ENCODE measurements around the gene CASK. TPM values are rescaled to one million over a fixed set of nuclear protein-coding genes. Genes with fewer than 3 reads are reported as not detected.
"Not testable (repeated sequence)": the region's sequence is repeated elsewhere in the genome, so short reads cannot be mapped to it uniquely, and the experiment has no call there.

The CASK gene
- total RNA-seq, 1 experiment from 2014 or later = 10.9 TPM

- in situ Hi-C loops (cut with HindIII; ENCODE audit: low pct_unique_long_range_greater_than_20kb, low sequenced_read_pairs) = no loop called here
- no peak for DNase-seq (ENCODE audit: low read depth, low spot score)
These were observed 394.1 kb downstream of the CASK start for GRCh38 chrX:41529221-41529620.

- DNase-seq (ENCODE audit: low read depth, low spot score) = no peak
- in situ Hi-C loops (cut with HindIII; ENCODE audit: low pct_unique_long_range_greater_than_20kb, low sequenced_read_pairs) = no loop called here
These were observed 394.6 kb downstream of the CASK start for GRCh38 chrX:41528784-41529183.

DNA sequence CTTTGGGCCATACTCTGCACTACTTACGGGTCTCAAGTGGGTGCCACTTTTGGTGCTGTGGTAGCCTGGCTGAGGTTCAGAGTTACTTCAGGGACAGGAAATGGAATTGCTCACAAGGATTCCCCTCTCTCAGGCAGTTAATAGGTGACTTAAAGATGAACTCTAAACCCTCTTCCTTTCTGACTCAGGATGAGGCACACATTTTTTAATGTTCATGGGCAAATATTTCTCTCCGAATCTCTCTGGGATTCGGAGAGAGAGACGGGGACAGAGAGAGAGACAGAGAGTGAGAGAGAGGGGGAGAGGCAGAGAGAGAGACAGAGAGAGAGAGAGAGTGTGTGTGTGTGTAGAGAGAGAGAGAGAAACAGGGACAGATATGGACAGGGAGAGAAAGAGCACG, 396.4 kb downstream of the CASK start:
- DNase-seq (ENCODE audit: low read depth, low spot score) = no peak
- in situ Hi-C loops (cut with HindIII; ENCODE audit: low pct_unique_long_range_greater_than_20kb, low sequenced_read_pairs) = no loop called here

- in situ Hi-C loops (cut with HindIII; ENCODE audit: low pct_unique_long_range_greater_than_20kb, low sequenced_read_pairs) = no loop called here
- no peak for DNase-seq (ENCODE audit: low read depth, low spot score)
These were observed 397.1 kb downstream of the CASK start for GRCh38 chrX:41526271-41526670.

GRCh38 chrX:41522671-41523070, 400.7 kb downstream of the CASK start:
- peak; percentile 88 for DNase-seq (ENCODE audit: low read depth, low spot score)
- in situ Hi-C loops (cut with HindIII; ENCODE audit: low pct_unique_long_range_greater_than_20kb, low sequenced_read_pairs) = no loop called here

- no peak for DNase-seq (ENCODE audit: low read depth, low spot score)
These were observed 401.3 kb downstream of the CASK start for GRCh38 chrX:41522081-41522480.

GRCh38 chrX:41519468-41519867, 403.9 kb downstream of the CASK start:
- no peak for DNase-seq (ENCODE audit: low read depth, low spot score)
- in situ Hi-C loops (cut with HindIII; ENCODE audit: low pct_unique_long_range_greater_than_20kb, low sequenced_read_pairs) = no loop called here

More at GRCh38 chrX:41522081-41522480, 401.3 kb downstream of the CASK start:
- in situ Hi-C loops (cut with HindIII; ENCODE audit: low pct_unique_long_range_greater_than_20kb, low sequenced_read_pairs) = no loop called here

GRCh38 chrX:41518841-41519220, 404.5 kb downstream of the CASK start:
- DNase-seq (ENCODE audit: low read depth, low spot score) = no peak
- in situ Hi-C loops (cut with HindIII; ENCODE audit: low pct_unique_long_range_greater_than_20kb, low sequenced_read_pairs) = no loop called here

GRCh38 chrX:41518127-41518840, 405.1 kb downstream of the CASK start:
- DNase-seq (ENCODE audit: low read depth, low spot score) = no peak
- in situ Hi-C loops (cut with HindIII; ENCODE audit: low pct_unique_long_range_greater_than_20kb, low sequenced_read_pairs) = no loop called here

GRCh38 chrX:41516999-41517765, 406.2 kb downstream of the CASK start:
- DNase-seq (ENCODE audit: low read depth, low spot score) = no peak
- in situ Hi-C loops (cut with HindIII; ENCODE audit: low pct_unique_long_range_greater_than_20kb, low sequenced_read_pairs) = no loop called here

- in situ Hi-C loops (cut with HindIII; ENCODE audit: low pct_unique_long_range_greater_than_20kb, low sequenced_read_pairs) = no loop called here
- no peak for DNase-seq (ENCODE audit: low read depth, low spot score)
These were observed 406.9 kb downstream of the CASK start for GRCh38 chrX:41516456-41516855.

GRCh38 chrX:41515376-41515775, 408.0 kb downstream of the CASK start:
- DNase-seq (ENCODE audit: low read depth, low spot score) = no peak
- in situ Hi-C loops (cut with HindIII; ENCODE audit: low pct_unique_long_range_greater_than_20kb, low sequenced_read_pairs) = no loop called here

GRCh38 chrX:41514179-41514578, 409.2 kb downstream of the CASK start:
- in situ Hi-C loops (cut with HindIII; ENCODE audit: low pct_unique_long_range_greater_than_20kb, low sequenced_read_pairs) = no loop called here

DNA sequence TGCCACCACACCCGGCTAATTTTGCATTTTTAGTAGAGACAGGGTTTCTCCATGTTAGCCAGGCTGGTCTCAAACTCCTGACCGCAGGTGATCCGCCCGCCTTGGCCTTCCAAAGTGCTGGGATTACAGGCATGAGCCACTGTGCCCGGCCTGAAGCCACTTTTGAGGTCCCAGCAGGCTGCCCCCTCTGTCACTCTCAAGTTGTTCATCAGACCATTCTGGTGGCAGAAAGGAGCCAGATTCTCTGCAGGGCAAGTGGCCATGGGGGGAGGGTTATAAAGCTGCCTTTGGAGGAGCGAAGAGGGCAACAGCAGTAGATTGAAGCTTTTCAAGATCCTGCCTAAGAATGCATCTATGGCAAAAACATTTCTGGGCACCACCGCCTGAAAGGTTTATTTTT, 410.5 kb downstream of the CASK start:
- DNase-seq (ENCODE audit: low read depth, low spot score); in situ Hi-C loops (cut with HindIII; ENCODE audit: low pct_unique_long_range_greater_than_20kb, low sequenced_read_pairs): not testable (repeated sequence)

More at GRCh38 chrX:41514179-41514578, 409.2 kb downstream of the CASK start:
- DNase-seq (ENCODE audit: low read depth, low spot score) = no peak

DNA sequence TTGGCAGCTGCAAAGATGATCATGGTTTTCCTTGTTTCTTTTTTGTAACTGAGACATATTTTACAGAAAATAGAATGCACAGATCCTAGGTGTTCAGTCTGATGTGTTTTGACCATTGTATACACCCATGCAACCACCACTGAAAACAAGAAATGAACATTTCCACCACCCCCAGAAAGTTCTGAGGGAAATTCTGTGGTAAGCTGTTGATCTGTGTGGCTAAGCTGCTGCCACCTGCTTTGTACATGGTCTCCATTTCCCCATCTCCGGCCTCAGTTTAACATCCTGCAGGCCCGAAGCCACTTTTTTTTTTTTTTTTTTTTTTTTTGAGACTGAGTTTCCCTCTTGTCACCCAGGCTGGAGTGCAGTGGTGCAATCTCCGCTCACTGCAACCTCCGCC, 411.0 kb downstream of the CASK start:
- no peak for DNase-seq (ENCODE audit: low read depth, low spot score)
- in situ Hi-C loops (cut with HindIII; ENCODE audit: low pct_unique_long_range_greater_than_20kb, low sequenced_read_pairs) = no loop called here

DNA sequence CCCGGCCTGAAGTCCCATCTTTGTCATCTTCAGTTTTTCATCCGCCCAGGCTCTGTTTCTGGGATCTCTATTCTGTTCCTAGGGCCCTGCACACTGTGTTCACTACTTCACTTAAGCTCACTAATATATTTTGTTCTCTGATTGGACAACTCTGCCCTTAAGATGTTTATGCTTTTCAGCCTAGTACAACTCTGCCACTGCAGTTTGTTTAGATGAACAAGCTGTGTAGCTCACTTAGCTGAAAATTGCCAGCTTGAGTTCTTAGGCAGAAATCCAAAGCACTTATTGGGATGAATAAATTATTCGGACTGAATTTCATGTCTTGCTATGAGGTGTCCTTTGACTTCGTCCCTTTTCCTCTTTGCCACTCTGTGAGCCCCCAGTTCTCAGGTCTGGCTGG, 415.4 kb downstream of the CASK start:
- no peak for DNase-seq (ENCODE audit: low read depth, low spot score)
- in situ Hi-C loops (cut with HindIII; ENCODE audit: low pct_unique_long_range_greater_than_20kb, low sequenced_read_pairs) = no loop called here

GRCh38 chrX:41502004-41502403, 421.4 kb downstream of the CASK start:
- no peak for DNase-seq (ENCODE audit: low read depth, low spot score)
- in situ Hi-C loops (cut with HindIII; ENCODE audit: low pct_unique_long_range_greater_than_20kb, low sequenced_read_pairs) = no loop called here

DNA sequence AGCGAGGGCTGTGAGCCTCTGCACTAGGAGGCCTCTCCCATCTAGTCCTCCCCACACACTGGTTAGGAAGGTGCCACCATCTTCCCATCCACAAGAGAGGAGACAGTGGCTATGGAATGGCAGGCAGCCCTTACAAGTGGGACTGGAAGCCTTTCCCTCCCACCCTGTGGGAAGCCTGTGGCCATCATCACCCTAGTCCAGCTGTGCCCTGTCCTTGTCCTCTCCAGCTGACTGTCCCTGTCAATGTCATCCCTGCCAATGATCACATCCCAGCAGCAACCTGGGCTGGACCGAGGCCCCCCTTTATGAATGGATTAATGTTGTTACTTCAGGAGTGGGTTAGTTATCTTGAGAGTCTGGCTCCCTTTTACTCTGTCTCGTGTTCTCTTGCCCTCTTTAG, 423.4 kb downstream of the CASK start:
- DNase-seq (ENCODE audit: low read depth, low spot score) = no peak
- in situ Hi-C loops (cut with HindIII; ENCODE audit: low pct_unique_long_range_greater_than_20kb, low sequenced_read_pairs) = no loop called here

DNA sequence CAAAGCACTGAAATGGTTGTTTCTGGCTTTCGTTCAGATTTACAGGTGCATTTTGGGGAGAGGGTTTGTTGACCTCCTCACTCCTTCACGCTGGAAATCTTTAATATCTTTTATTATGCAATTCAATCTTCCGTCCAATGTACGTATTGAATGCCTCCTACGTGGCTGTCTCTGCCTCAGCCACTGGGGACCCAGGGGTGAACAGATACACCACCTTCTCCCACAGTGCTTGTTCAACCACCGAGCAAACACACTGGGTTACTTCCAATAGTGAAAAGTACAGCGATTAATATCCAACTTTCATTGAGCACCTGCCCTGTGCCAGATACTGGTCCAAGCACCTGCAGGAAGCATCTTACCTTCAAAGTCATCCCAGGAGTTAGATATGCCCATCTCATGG, 424.2 kb downstream of the CASK start:
- no peak for DNase-seq (ENCODE audit: low read depth, low spot score)
- in situ Hi-C loops (cut with HindIII; ENCODE audit: low pct_unique_long_range_greater_than_20kb, low sequenced_read_pairs) = no loop called here

Measured in SK-MEL-5 (cell line).